GM19397 (cell line): ENCODE data around the gene SYNJ2.

Experiments used
- ATAC-seq: cut with Tn5 transposase; IDR thresholded peaks from one replicate; pipeline ENCODE4 v1.9.1; 2021; ENCODE audit warnings: mild to moderate bottlenecking, moderate library complexity; ENCODE audit not compliant: unreplicated experiment

The SYNJ2 gene

DNA sequence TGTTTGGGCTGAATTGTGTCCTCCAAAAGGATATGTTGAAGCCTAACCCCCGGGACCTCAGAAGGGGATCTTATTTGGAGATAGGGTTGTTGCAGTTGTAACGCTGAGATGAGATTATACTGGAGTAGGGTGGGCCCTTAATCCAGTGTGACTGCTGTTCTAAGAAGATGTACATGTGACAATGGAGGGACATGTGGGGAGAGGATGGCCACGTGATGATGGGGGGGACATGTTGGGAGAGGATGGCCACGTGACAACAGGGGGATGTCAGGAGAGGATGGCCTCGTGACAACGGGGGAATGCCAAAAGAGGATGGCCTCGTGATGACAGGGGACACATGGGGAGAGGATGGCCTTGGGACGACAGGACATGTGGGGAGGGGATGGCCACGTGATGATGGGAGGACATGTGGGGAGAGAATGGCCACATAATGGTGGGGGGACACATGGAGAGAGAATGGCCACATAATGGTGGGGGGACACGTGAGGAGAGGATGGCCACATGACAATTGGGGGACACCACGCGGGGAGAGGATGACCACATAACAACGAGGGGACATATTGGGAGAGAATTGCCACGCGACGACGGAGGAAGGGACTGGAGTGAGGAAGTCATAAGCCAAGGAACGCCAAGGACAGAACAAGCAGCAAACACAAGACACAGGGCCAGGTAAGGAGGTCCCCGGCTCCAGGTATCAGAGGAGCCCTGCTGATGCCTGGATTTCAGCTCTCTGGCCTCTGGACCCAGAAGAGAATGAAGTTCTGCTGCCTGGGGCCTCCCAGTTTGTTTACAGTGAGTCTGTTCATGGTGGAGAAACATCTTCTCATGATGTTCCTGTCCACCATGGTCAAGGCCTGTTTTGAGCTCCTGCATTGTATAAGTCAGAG lies 29.2 kb downstream of the SYNJ2 start:
- ATAC-seq, result no peak

- no peak for ATAC-seq
Measured at GRCh38 chr6:158011478-158011920, 29.8 kb downstream of the SYNJ2 start.

DNA sequence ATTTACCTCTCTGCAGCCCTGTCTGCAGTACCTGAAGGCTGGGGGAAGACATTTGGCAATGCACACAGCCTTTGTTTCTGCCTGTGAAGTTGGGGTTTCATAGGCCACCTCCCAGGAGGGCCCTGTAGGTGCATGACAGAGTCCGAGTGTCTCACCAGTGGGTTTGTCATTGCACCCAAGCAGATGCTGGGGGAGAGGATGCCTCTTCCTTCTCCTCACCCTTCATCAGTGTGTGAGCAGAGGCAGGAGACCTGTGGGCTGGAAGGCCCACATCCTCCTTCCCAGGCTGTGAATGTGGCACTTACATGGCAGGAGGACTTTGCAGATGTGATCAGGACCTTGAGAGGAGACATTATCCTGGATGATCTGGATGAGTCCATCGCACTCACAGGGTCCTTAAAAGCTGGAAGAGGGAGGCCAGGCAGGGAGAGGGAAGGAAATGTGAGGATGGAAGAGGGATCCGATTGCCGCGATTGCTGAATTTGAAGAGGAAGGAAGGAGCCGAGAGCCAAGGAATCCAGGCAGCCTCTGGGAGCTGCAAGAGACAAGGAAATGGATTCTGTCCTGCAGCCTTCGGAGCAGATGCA lies 30.4 kb downstream of the SYNJ2 start:
- no peak for ATAC-seq

DNA sequence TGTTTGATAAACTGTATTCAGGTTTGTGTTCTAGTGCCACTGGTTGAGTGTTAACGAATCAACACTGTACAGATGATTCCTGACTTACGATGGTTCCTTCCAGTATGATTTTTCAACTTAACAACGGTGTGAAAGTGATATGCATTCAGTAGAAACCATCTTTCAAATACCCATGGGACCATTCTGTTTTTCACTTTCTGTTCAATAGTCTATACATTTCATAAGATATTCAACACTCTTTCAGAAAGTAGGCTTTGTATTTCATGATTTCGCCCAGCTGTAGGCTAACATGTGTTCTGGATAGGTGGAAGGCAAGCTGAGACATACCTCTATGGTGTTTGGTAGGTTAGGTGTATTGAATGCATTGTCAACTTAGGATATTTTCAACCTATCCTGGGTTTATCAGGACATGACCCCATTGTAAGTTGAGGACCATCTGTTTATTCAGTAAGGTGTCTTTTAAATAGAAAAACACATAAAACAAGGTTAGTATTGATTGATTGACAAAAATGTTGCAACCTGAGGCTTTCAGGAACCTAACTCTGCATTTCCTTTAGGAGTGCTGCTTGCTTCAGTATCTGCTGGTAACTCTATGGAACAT lies 32.3 kb downstream of the SYNJ2 start:
- ATAC-seq, result no peak

DNA sequence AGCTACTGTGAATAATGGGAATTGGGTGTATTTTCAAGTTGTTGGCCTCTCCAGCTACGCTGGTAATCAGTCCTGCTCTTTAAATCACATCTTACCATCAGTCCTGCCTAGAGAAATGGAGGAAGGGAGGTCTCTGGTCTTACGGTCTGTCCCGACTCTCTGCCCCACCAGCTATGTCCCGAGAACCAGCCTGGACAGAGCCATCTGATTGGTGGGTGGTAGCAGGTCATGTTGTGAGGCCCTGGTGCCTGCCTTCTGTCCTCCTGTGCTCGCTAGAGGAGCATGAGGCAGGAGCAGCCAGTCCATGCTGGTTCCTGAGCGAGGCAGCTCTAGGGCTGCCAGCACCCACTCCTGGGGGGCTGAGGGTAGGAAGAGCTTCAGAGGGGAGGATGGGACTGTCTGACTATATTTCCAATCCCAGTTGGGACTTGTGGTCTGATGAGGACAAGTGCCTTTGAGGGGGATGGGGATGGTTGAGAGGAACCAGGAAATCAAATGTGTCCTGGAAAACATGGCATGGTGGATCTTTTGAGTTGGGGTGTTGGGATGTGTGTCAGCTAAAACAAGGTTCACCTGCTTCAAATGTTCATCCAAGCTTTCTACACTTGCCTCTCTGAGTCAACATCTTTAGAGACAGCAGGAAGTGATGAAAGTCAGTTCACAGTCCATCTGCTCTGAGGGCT lies 33.0 kb downstream of the SYNJ2 start:
- ATAC-seq, result no peak

DNA sequence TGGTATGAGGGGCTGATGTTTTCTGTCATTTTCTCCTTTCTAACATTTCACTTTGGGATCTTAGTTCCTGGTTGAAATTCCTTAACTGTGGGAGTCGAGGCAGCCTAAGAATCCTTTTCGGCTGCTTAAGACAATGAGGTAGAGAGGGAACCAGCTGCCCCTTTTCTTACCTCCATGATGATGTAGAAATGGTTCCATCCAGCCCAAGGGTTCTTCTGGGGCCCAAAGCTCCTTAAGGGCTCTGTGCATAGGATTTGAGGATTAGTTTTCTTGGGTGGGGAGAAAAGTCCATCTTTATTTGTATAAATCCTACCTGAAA lies 33.5 kb downstream of the SYNJ2 start:
- no peak for ATAC-seq

- no peak for ATAC-seq
Measured at GRCh38 chr6:158016571-158017383, 35.1 kb downstream of the SYNJ2 start.

DNA sequence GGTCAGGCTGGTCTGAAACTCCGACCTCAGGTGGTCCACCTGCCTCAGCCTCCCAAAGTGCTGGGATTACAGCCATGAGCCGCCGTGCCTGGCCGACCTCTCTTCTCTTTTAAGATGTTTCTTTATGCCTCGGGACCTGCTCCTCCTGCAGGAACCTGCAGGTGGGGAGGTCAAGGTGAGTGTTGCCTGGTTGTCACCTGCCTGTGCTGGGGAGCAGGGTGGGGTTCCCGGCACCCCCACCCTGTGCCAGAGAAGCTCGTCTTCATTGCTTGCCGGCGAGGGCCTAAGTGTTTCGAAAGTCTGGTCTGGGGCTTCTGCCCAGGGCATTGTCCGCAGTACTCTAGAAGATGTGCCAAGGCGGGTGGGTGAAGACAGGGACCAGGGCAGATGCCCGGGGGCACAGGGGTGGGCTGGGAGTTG lies 36.0 kb downstream of the SYNJ2 start:
- no peak for ATAC-seq

GRCh38 chr6:158018041-158018771 lies 36.5 kb downstream of the SYNJ2 start:
- no peak for ATAC-seq

GRCh38 chr6:158018851-158019361 lies 37.2 kb downstream of the SYNJ2 start:
- ATAC-seq, result no peak

DNA sequence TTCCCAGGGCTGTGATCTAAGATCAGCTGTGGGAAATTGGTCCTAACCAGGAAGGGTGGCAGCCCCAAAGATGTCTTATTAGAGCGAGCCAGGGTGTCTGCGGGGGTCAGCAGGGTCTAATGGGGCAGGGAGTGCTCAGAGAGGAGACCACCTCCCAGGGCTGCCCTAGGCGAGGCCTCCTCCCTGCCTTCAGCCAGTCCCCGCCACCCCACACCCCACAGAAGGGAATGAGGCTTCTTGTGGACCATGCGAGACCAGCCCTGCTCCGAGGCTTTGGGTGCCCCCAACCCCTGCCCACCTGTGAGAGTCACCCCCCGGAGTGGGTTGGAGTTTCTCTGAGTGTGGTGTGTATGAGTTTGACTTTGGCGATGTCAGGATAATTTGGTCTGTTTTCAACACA lies 37.8 kb downstream of the SYNJ2 start:
- no peak for ATAC-seq

- ATAC-seq, result no peak
Measured at GRCh38 chr6:158020272-158020711, 38.6 kb downstream of the SYNJ2 start.

GRCh38 chr6:158020811-158021210 lies 39.1 kb downstream of the SYNJ2 start:
- ATAC-seq, result no peak

GRCh38 chr6:158021376-158021775 lies 39.7 kb downstream of the SYNJ2 start:
- ATAC-seq, result no peak

DNA sequence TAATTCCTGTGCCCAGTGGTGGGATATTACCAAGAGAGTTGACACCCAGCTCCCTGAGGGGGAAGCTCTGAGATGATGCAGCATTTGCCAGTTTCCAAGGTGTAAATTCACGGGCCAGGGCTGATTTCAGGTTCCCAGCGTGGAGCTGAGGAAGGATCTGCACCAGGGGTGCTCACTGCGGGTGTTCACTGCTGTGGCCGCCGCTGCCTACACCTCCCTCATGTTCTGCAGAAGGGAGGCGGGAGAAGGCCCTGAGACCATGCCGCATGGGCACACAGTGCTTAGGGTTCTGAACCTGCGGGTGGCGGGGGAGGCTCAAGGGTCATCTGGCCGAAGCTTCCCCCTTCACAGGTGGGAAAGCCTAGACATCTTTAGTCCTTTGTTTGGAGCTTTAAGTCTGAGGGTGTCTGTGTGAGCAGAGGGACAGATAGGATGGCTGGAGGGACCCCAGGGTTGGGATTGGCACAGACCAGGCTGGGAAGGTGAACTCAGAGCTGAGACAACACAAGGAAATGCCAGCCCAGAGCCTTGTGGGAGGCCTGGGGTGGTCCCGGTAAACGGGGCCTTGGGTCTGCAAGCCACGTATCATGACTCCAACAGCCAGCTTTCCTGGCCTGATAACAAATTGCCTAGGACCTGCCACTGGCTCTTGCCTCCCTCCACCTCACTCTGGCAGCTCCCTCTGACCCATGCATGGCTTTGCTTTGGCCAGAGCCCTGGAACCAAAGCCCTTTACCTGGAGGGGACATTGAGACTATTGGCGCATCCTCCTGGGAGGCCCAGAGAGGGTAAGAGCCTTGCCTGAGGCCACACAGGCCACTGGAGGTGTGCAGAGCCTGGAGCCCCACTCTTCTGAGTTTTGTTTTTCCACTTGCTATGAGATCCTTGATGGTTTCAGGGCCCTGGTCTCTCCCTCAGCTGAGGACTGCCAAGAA lies 40.4 kb downstream of the SYNJ2 start:
- no peak for ATAC-seq

GRCh38 chr6:158022749-158023596 lies 41.3 kb downstream of the SYNJ2 start:
- no peak for ATAC-seq

GRCh38 chr6:158023597-158023939 lies 41.9 kb downstream of the SYNJ2 start:
- ATAC-seq, result no peak
